ENCODE results near the gene GPRIN1. TPM values are rescaled to one million over a fixed set of nuclear protein-coding genes. Genes with fewer than 3 reads are reported as not detected.

Gene GPRIN1
- total RNA-seq, 1 donor from 2014 or later: 1.4 TPM

DNA sequence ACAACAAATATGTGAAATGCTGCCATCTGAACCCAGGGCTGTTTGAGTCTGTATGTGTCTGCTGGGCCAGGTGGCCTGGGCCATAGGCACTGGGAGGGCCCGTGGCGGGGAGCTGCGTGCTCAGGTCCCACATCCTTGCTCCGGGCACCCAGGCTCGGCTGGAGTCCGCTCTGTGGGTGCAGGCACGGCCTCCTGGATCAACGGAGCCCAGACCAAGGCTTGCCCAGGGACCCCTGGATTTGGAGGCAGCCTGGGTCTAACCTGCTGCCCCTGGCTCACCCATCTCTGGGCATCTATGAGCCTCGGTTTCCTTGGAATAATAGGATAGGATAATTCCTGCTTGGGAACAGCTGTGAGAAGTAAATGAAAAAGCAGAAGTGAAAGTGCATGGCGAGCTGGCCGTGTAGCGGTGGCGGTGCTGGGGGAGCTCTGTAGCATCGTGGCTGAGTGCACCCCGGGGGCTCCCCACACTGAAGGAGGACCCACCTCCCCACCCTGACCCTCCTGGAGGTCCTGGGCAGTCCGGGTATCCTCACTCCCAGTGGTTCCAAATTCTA lies 59.6 kb downstream of the GPRIN1 start:
- no peak for DNase-seq
- TF ChIP-seq, protein P1, sequence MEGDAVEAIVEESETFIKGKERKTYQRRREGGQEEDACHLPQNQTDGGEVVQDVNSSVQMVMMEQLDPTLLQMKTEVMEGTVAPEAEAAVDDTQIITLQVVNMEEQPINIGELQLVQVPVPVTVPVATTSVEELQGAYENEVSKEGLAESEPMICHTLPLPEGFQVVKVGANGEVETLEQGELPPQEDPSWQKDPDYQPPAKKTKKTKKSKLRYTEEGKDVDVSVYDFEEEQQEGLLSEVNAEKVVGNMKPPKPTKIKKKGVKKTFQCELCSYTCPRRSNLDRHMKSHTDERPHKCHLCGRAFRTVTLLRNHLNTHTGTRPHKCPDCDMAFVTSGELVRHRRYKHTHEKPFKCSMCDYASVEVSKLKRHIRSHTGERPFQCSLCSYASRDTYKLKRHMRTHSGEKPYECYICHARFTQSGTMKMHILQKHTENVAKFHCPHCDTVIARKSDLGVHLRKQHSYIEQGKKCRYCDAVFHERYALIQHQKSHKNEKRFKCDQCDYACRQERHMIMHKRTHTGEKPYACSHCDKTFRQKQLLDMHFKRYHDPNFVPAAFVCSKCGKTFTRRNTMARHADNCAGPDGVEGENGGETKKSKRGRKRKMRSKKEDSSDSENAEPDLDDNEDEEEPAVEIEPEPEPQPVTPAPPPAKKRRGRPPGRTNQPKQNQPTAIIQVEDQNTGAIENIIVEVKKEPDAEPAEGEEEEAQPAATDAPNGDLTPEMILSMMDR (IDR thresholded peaks at IDR 0.05): no peak
- no peak overlapping the region for H3K27ac ChIP-seq
- no peak overlapping the region for H3K4me3 ChIP-seq
- peaks cover 19% of the 10 kb centered on the region for H3K27me3 ChIP-seq (ENCODE audit: low read depth)
- no peaks in the 10 kb centered on the region for H3K36me3 ChIP-seq
- H3K4me1 ChIP-seq: no peaks in the 10 kb centered on the region
- H3K9me3 ChIP-seq: no peaks in the 10 kb centered on the region
- peak in 1 of 2 donors; percentile 33 for ATAC-seq
- intact Hi-C loops (cut with DNase I): no loop called here

DNA sequence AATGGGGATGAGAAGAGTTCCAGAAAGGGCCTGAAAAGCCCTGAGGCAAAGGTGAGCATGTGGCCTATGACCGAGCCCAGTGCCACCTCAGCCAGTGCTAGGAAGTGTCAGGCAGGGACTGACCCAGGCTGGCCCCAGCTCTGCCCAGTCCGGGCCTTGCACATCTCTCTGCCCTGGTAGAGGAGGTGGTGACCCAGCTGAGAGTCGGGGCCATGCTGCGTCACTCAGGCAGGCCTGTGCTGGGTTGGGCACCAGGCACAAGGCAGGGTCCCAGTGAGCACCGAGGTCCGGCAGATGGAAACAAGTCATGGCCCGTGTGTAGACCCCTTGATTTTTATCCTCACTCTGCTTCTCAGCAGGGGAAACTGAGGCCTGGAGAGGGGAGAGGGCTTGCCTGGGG lies 60.1 kb downstream of the GPRIN1 start:
- intact Hi-C loops (cut with DNase I): no loop called here
- no peak overlapping the region for H3K4me3 ChIP-seq
- H3K27me3 ChIP-seq (ENCODE audit: low read depth): peaks cover 19% of the 10 kb centered on the region
- TF ChIP-seq, protein P1 (IDR thresholded peaks at IDR 0.05): no peak
- H3K9me3 ChIP-seq: no peaks in the 10 kb centered on the region
- ATAC-seq (no peak), DNase-seq (no peak)
- H3K4me1 ChIP-seq: no peaks in the 10 kb centered on the region
- no peak overlapping the region for H3K27ac ChIP-seq
- no peaks in the 10 kb centered on the region for H3K36me3 ChIP-seq

DNA sequence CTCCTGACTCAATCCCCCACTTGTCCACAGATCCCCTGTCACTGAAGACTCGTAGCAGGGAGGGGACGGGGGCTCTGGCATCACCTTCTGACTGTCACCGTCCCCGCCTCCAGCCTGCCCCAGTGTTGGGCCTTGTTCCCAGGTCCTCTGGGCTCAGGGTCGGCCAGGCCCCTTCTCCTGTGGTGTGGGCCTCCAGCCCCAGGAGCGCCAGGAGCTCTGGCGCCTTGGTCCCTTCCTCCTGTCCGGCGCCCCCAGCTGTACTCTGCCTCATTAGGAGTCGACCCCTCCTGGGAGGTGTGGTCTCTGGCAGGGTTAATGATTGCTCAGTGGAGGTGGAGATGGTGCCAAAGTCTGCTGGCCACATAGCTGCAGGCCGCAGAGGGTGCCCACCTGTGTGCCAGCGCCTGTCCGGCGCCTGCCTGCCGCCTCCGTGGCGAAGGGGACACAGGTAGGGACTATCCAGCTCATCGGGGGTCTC lies 61.0 kb downstream of the GPRIN1 start, which contains the start of gene CDHR2:
Gene CDHR2, plus strand, starts transcription at position 376 of the 478 bp plus-strand sequence. CDS start 16,011 bp downstream, outside the sequence.
- intact Hi-C loops (cut with DNase I): no loop called here
- ATAC-seq (no peak), DNase-seq (no peak)
- Histone ChIP-seq H3K4me1 (peaks cover 3% of the 10 kb centered on the region), H3K27me3 (ENCODE audit: low read depth) (peaks cover 14% of the 10 kb centered on the region), H3K36me3 (no peaks in the 10 kb centered on the region), H3K9me3 (no peaks in the 10 kb centered on the region), H3K27ac (no peak within 1 kb of the TSS), H3K4me3 (no peak within 1 kb of the TSS)
- TF ChIP-seq, protein P1 (IDR thresholded peaks at IDR 0.05): no peak

DNA sequence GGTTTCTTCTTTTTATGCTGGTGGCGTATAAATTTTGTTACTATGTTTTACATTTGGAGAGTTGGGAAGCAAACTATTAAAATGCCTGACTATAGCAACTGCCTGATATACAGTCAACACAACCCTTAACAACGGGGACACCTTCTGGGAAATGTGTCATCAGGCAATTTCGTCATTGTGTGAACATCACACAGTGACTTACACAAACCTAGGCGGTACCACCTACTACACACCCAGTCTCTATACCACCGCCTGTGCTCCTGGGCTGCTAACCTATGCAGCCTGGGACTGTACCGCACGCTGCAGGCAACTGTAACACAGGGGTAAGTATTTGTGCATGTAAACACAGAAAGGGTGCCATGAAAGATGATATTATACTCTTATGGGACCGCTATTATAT lies 62.2 kb downstream of the GPRIN1 start:
- peaks cover 8% of the 10 kb centered on the region for H3K4me1 ChIP-seq
- H3K36me3 ChIP-seq: no peaks in the 10 kb centered on the region
- H3K9me3 ChIP-seq: no peaks in the 10 kb centered on the region
- intact Hi-C loops (cut with DNase I): no loop called here
- no peak overlapping the region for H3K4me3 ChIP-seq
- no peak overlapping the region for H3K27ac ChIP-seq
- ATAC-seq (no peak), DNase-seq (no peak)
- TF ChIP-seq, protein P1 (IDR thresholded peaks at IDR 0.05): no peak
- H3K27me3 ChIP-seq (ENCODE audit: low read depth): peaks cover 9% of the 10 kb centered on the region

Small RNA genes within 50 kb of the gene (microRNA-seq; reads per million reads assigned to microRNA genes)
- gene MIR4281 (ENCODE audit: borderline number of aligned reads): not detected

Other genes starting within 250 kb of the GPRIN1 start
- gene KIAA1191, start 248.4 kb downstream of the GPRIN1 start, total RNA-seq: 88.9 TPM
- 5.4 TPM for gene ARL10, start 244.7 kb downstream of the GPRIN1 start, total RNA-seq
- 11.8 TPM for gene NOP16, start 221.6 kb downstream of the GPRIN1 start, total RNA-seq
- 102 TPM for gene HIGD2A, start 221.4 kb downstream of the GPRIN1 start, total RNA-seq
- gene CLTB, start 193.6 kb downstream of the GPRIN1 start, total RNA-seq: 75.8 TPM
- gene FAF2, start 161.8 kb downstream of the GPRIN1 start, total RNA-seq: 31.8 TPM
- gene RNF44, start 72.8 kb downstream of the GPRIN1 start, total RNA-seq: 55.1 TPM
- gene CDHR2, start 60.8 kb downstream of the GPRIN1 start, total RNA-seq: 0.62 TPM
- not detected for gene SNCB, start 20.4 kb upstream of the GPRIN1 start, total RNA-seq
- gene EIF4E1B, start 20.5 kb upstream of the GPRIN1 start, total RNA-seq: not detected
- gene TSPAN17, start 37.3 kb upstream of the GPRIN1 start, total RNA-seq: 32.3 TPM
- gene UNC5A, start 200.4 kb upstream of the GPRIN1 start, total RNA-seq: 0.21 TPM

Data from lower lobe of right lung (tissue), 2 donors.